Measurements from ENCODE around the gene COL6A2. TPM values are rescaled to one million over a fixed set of nuclear protein-coding genes. Genes with fewer than 3 reads are reported as not detected.

COL6A2 gene
- total and polyA plus RNA-seq, 10 of the 15 experiments (the other 5 are each of a cell fraction or from before 2014, with no cell fraction given), result 0.16 to 1.3 (median 0.34) TPM; not detected in 7

DNA sequence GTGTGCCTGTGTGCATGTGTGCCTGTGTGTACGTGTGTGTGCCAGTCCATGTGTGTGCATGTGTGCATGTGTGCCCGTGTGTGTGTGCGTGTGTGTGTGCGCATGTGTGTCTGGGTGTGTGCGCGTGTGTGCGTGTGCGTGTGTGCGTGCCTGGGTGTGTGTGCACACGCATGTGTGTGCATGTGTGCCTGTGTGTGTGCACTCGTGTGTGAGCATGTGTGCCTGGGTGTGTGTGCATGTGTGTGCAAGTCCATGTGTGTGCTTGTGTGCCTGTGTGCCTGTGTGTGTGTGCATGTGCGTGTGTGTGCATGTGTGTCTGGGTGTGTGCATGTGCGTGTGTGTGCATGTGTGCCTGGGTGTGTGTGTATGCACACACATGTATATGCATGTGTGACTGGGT lies 28.7 kb upstream of the COL6A2 start:
- ATAC-seq (no peak), FAIRE-seq (no peak), DNase-seq (ENCODE audit: low read depth, low spot score) (no peak)
- Histone ChIP-seq H3K36me3 (ENCODE audit: control insufficient read depth in 2 of 2, insufficient read depth in 2 of 2, low read length in 1 of 2) (no peaks in the 10 kb centered on the region), H3K9me3 (replicated peaks; ENCODE audit: control insufficient read depth, insufficient read depth, low read length) (no peaks in the 10 kb centered on the region; the same call in 1 of the 3 replicates), H3K4me2 (ENCODE audit: control insufficient read depth, insufficient read depth) (no peak overlapping the region), H3K27ac (ENCODE audit: control insufficient read depth, insufficient read depth) (no peak overlapping the region), H3K79me2 (ENCODE audit: control insufficient read depth, insufficient read depth, low read length) (no peaks in the 10 kb centered on the region), H3K4me3 (no peak overlapping the region), H3K4me1 (ENCODE audit: control insufficient read depth, insufficient read depth, low read length) (no peaks in the 10 kb centered on the region), H3K9ac (ENCODE audit: control insufficient read depth, insufficient read depth, low read length) (no peak overlapping the region), H2AFZ (ENCODE audit: control insufficient read depth, low read depth, low read length) (no peak overlapping the region), H3K27me3 (replicated peaks in 1 of 2; ENCODE audit: control insufficient read depth in 2 of 2, insufficient read depth in 2 of 2, low read length in 1 of 2) (no peaks in the 10 kb centered on the region), H4K20me1 (ENCODE audit: control insufficient read depth, insufficient read depth) (no peaks in the 10 kb centered on the region)
- intact Hi-C loops (cut with micrococcal nuclease; ENCODE audit: unreplicated experiment) (no loop called here), in situ Hi-C loops (cut with MboI) (no loop called here)
- ChIA-PET POLR2A (no interaction called here), CTCF (no interaction called here), SMC1A (ENCODE audit: uncharacterized antibody, unreplicated experiment) (no interaction called here), RAD21 (ENCODE audit: unreplicated experiment) (no interaction called here)
- BruUV-seq (replicated peaks), result no TSS peak
- TF ChIP-seq TAF1 (IDR thresholded peaks at IDR 0.05; ENCODE audit: borderline replicate concordance, low read depth, low read length), result no peak
- 0 out of 2 replicates have a peak, but pooled peaks have one; percentile 7 for TF ChIP-seq TCF3 (IDR thresholded peaks at IDR 0.05; ENCODE audit: borderline replicate concordance, insufficient read depth, low read depth, low read length)
- no peak for TF ChIP-seq RCOR1 (conservative IDR thresholded peaks at IDR 0.05; ENCODE audit: low read depth, low read length)
- TF ChIP-seq, protein P1, sequence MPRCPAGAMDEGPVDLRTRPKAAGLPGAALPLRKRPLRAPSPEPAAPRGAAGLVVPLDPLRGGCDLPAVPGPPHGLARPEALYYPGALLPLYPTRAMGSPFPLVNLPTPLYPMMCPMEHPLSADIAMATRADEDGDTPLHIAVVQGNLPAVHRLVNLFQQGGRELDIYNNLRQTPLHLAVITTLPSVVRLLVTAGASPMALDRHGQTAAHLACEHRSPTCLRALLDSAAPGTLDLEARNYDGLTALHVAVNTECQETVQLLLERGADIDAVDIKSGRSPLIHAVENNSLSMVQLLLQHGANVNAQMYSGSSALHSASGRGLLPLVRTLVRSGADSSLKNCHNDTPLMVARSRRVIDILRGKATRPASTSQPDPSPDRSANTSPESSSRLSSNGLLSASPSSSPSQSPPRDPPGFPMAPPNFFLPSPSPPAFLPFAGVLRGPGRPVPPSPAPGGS (IDR thresholded peaks at IDR 0.05; ENCODE audit: borderline replicate concordance, insufficient read depth, low read depth, low read length, poor library complexity, severe bottlenecking), result peak; percentile 29
- no peak for TF ChIP-seq POLR2AphosphoS2 (IDR thresholded peaks at IDR 0.05; ENCODE audit: low read depth, low read length)
- 64% methylated on average over 10 of the region's 13 CpGs for WGBS (ENCODE audit: insufficient coverage, insufficient replicate concordance, low lambda C conversion rate, missing lambda C conversion rate)

DNA sequence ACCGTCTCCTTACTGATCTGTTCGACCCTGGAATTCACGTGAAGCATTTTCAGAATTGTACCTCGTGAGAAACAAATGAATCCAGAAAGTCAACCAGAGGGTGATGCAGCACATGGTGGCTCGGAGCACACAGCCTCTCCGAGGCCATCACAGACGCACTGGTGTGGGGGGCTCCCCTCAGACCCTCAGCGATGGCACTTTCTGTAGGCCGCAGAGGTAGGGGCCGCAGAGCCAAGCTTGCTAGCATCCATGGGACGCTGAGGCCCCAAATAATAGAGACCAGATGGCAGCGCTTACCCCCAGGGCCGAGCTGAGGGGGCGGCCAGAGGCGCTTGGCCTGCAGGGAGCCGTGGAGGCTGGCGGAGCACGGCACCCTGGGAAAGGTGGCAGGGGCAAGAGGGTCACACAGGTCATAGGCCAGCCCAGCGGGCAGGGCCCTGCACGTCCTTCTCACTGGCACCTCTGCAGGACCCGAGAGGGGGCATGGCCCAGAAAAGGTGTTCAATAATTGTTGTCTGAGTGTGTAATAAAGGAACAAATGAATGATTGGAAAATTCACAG lies 28.1 kb upstream of the COL6A2 start:
- Histone ChIP-seq H3K4me2 (ENCODE audit: control insufficient read depth, insufficient read depth) (no peak overlapping the region), H3K4me1 (ENCODE audit: control insufficient read depth, insufficient read depth, low read length) (no peaks in the 10 kb centered on the region), H4K20me1 (ENCODE audit: control insufficient read depth, insufficient read depth) (no peaks in the 10 kb centered on the region), H3K36me3 (ENCODE audit: control insufficient read depth in 2 of 2, insufficient read depth in 2 of 2, low read length in 1 of 2) (no peaks in the 10 kb centered on the region), H3K4me3 (no peak overlapping the region), H3K79me2 (ENCODE audit: control insufficient read depth, insufficient read depth, low read length) (no peaks in the 10 kb centered on the region), H2AFZ (ENCODE audit: control insufficient read depth, low read depth, low read length) (no peak overlapping the region), H3K27me3 (replicated peaks in 1 of 2; ENCODE audit: control insufficient read depth in 2 of 2, insufficient read depth in 2 of 2, low read length in 1 of 2) (no peaks in the 10 kb centered on the region), H3K9ac (ENCODE audit: control insufficient read depth, insufficient read depth, low read length) (no peak overlapping the region), H3K27ac (ENCODE audit: control insufficient read depth, insufficient read depth) (no peak overlapping the region), H3K9me3 (replicated peaks; ENCODE audit: control insufficient read depth, insufficient read depth, low read length) (no peaks in the 10 kb centered on the region; the same call in 1 of the 3 replicates)
- ChIA-PET RAD21 (ENCODE audit: unreplicated experiment) (no interaction called here), CTCF (no interaction called here), SMC1A (ENCODE audit: uncharacterized antibody, unreplicated experiment) (no interaction called here), POLR2A (no interaction called here)
- FAIRE-seq (no peak), ATAC-seq (no peak), DNase-seq (ENCODE audit: low read depth, low spot score) (no peak)
- in situ Hi-C loops (cut with MboI) (no loop called here), intact Hi-C loops (cut with micrococcal nuclease; ENCODE audit: unreplicated experiment) (no loop called here)
- no TSS peak for BruUV-seq (replicated peaks)
- 68% methylated on average over 21 of the region's 21 CpGs for WGBS (ENCODE audit: insufficient coverage, insufficient replicate concordance, low lambda C conversion rate, missing lambda C conversion rate)
- TF ChIP-seq PML (IDR thresholded peaks at IDR 0.05; ENCODE audit: low read length), result no peak
- TF ChIP-seq ZZZ3 (IDR thresholded peaks at IDR 0.05; ENCODE audit: control insufficient read depth, insufficient read length, low read depth), result no peak
- no peak for TF ChIP-seq KAT2A (conservative IDR thresholded peaks at IDR 0.05; ENCODE audit: control insufficient read depth, low read depth, low read length)
- no peak for TF ChIP-seq BMI1 (IDR thresholded peaks at IDR 0.05; ENCODE audit: borderline replicate concordance)
- TF ChIP-seq, protein P2, sequence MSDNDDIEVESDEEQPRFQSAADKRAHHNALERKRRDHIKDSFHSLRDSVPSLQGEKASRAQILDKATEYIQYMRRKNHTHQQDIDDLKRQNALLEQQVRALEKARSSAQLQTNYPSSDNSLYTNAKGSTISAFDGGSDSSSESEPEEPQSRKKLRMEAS (IDR thresholded peaks at IDR 0.05; ENCODE audit: low read depth, low read length), result no peak
- TF ChIP-seq, protein P3, sequence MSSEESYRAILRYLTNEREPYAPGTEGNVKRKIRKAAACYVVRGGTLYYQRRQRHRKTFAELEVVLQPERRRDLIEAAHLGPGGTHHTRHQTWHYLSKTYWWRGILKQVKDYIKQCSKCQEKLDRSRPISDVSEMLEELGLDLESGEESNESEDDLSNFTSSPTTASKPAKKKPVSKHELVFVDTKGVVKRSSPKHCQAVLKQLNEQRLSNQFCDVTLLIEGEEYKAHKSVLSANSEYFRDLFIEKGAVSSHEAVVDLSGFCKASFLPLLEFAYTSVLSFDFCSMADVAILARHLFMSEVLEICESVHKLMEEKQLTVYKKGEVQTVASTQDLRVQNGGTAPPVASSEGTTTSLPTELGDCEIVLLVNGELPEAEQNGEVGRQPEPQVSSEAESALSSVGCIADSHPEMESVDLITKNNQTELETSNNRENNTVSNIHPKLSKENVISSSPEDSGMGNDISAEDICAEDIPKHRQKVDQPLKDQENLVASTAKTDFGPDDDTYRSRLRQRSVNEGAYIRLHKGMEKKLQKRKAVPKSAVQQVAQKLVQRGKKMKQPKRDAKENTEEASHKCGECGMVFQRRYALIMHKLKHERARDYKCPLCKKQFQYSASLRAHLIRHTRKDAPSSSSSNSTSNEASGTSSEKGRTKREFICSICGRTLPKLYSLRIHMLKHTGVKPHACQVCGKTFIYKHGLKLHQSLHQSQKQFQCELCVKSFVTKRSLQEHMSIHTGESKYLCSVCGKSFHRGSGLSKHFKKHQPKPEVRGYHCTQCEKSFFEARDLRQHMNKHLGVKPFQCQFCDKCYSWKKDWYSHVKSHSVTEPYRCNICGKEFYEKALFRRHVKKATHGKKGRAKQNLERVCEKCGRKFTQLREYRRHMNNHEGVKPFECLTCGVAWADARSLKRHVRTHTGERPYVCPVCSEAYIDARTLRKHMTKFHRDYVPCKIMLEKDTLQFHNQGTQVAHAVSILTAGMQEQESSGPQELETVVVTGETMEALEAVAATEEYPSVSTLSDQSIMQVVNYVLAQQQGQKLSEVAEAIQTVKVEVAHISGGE (CRISPR knock-in tag; IDR thresholded peaks at IDR 0.05), result no peak
